Keratinocyte (primary cell): ENCODE results near the gene RPL13A. TPM values are rescaled to one million over a fixed set of nuclear protein-coding genes. Genes with fewer than 3 reads are reported as not detected.
"Not testable (repeated sequence)": the region's sequence is repeated elsewhere in the genome, so short reads cannot be mapped to it uniquely, and the experiment has no call there.

ENCODE experiments used
- DNase-seq: peaks from one replicate; pipeline ENCODE4 v3.0.0-alpha.2; 2011; ENCODE audit warnings: low read depth, missing footprints, low spot score
- FAIRE-seq: peaks from 2 replicates; lab custom pipeline; 2011; peaks lifted over from hg19 to GRCh38; lab: Jason Lieb, UNC
- H2AFZ ChIP-seq: 2 replicates; pipeline ENCODE4 v1.6.0; 2012; ENCODE audit warnings: low read length, control low read depth, inconsistent platforms; ENCODE audit not compliant: control insufficient read depth
- H3K27ac ChIP-seq: 2 replicates; pipeline ENCODE4 v1.5.1; 2011; ENCODE audit warnings: low read length; ENCODE audit not compliant: control insufficient read depth, insufficient read depth
- H3K27me3 ChIP-seq: 3 replicates; pipeline ENCODE4 v1.6.0; 2011; ENCODE audit warnings: low read length; ENCODE audit not compliant: control insufficient read depth, insufficient read depth; ENCODE audit errors: extremely low read depth
- H3K36me3 ChIP-seq, 2 experiments: 2 replicates in 1 of 2; 3 replicates in 1 of 2; pipeline ENCODE4 v1.5.1; 2011; ENCODE audit warnings: low read length in 2 of 2, mild to moderate bottlenecking in 1 of 2; ENCODE audit not compliant: control insufficient read depth in 2 of 2, insufficient read depth in 2 of 2; ENCODE audit errors: extremely low read depth in 1 of 2
- H3K4me1 ChIP-seq: 3 replicates; pipeline ENCODE4 v1.5.1; 2011; ENCODE audit warnings: low read length; ENCODE audit not compliant: control insufficient read depth, insufficient read depth; ENCODE audit errors: extremely low read depth
- H3K4me2 ChIP-seq: 3 replicates; pipeline ENCODE4 v1.6.0; 2011; ENCODE audit warnings: low read depth, low read length; ENCODE audit not compliant: control insufficient read depth, insufficient read depth; ENCODE audit errors: extremely low read depth
- H3K4me3 ChIP-seq, 3 experiments: fragments of 200-600 bp in 1 of 3; sonication (generic) in 1 of 3; 2 replicates in 2 of 3; 3 replicates in 1 of 3; pipeline ENCODE4 v1.5.1; 2011 to 2016; ENCODE audit warnings: low read length in 3 of 3, mild to moderate bottlenecking in 3 of 3, control low read depth in 2 of 3, inconsistent platforms in 1 of 3, low read depth in 1 of 3, mixed read lengths in 1 of 3, mixed run types in 1 of 3, moderate library complexity in 1 of 3; ENCODE audit not compliant: control insufficient read depth in 2 of 3, insufficient read depth in 2 of 3; ENCODE audit errors: extremely low read depth in 1 of 3
- H3K79me2 ChIP-seq: 2 replicates; pipeline ENCODE4 v1.6.0; 2012; ENCODE audit warnings: low read length; ENCODE audit not compliant: control insufficient read depth, insufficient read depth
- H3K9ac ChIP-seq: 3 replicates; pipeline ENCODE4 v1.6.0; 2011; ENCODE audit warnings: low read length; ENCODE audit not compliant: control insufficient read depth, insufficient read depth; ENCODE audit errors: extremely low read depth
- H3K9me1 ChIP-seq: 3 replicates; pipeline ENCODE4 v1.6.0; 2011; ENCODE audit warnings: low read length; ENCODE audit not compliant: control insufficient read depth, insufficient read depth; ENCODE audit errors: extremely low read depth
- H3K9me3 ChIP-seq: 2 replicates; pipeline ENCODE4 v1.5.1; 2012; ENCODE audit warnings: low read depth, low read length; ENCODE audit not compliant: control insufficient read depth
- H4K20me1 ChIP-seq: 3 replicates; pipeline ENCODE4 v1.6.0; 2011; ENCODE audit warnings: low read length; ENCODE audit not compliant: control insufficient read depth, insufficient read depth; ENCODE audit errors: extremely low read depth
- CTCF ChIP-seq, 3 experiments: IDR thresholded peaks in 1 of 3; conservative IDR thresholded peaks in 1 of 3; optimal IDR thresholded peaks in 1 of 3; 2 replicates in 2 of 3; 3 replicates in 1 of 3; pipeline versions ENCODE3 to v1.5.1; 2011; ENCODE audit warnings: low read length in 3 of 3, mild to moderate bottlenecking in 3 of 3, moderate library complexity in 2 of 3, control low read depth in 1 of 3, inconsistent platforms in 1 of 3; ENCODE audit not compliant: insufficient read depth in 2 of 3; ENCODE audit errors: extremely low read depth in 1 of 3
- EZH2 ChIP-seq: IDR thresholded peaks from one replicate; pipeline ENCODE4 v1.6.1; 2012; ENCODE audit warnings: inconsistent platforms, mild to moderate bottlenecking, low read length, moderate library complexity
- dilution Hi-C: fragments of 300-500 bp; cut with MboI; formaldehyde crosslinking; loops from one replicate; pipeline ENCODE4 v1.7.0; 2020; ENCODE audit warnings: low sequenced_read_pairs; ENCODE audit not compliant: extremely low pct_ligation_motif_present
- polyA plus RNA-seq, 5 experiments: library from polyadenylated mRNA; depleted of rRNA in 3 of 5; stranded (reverse) in 3 of 5; stranded (forward) in 1 of 5; unstranded in 1 of 5; fragments of >200 nt; gene quantifications; 1 replicate in 1 of 5; 2 replicates in 3 of 5; 3 replicates in 1 of 5; pipeline versions ENCODE4 v1.2.1 to v1.2.3, GENCODE V29; 2011 to 2012; ENCODE audit warnings: missing spikeins in 2 of 5, low read depth in 1 of 5, low replicate concordance in 1 of 5

The RPL13A gene
- polyA plus RNA-seq, 1 donor (not counting 4 experiments of a cell fraction or from before 2014, with no cell fraction given) = 3,383 TPM

GRCh38 chr19:49443366-49444099 lies 43.9 kb upstream of the RPL13A start:
- peak overlapping the region; percentile 82 for H3K4me2 ChIP-seq
- FAIRE-seq = peak; percentile 49
- H3K4me3 ChIP-seq = peak overlapping the region; percentile 53 to 79 (median 65)
- H3K79me2 ChIP-seq = no peaks in the 10 kb centered on the region
- peaks cover 39% of the 10 kb centered on the region for H3K27me3 ChIP-seq
- TF ChIP-seq CTCF (optimal IDR thresholded peaks at IDR 0.05 in 1 of 3, IDR thresholded peaks at IDR 0.05 in 1 of 3, conservative IDR thresholded peaks at IDR 0.05 in 1 of 3; ENCODE audit: extremely low read depth in 1 of 3, insufficient read depth in 2 of 3, low read length in 3 of 3) (peak; percentile 54 to 98 (median 83)), EZH2 (no peak)
- peak overlapping the region; percentile 79 for H3K9ac ChIP-seq
- peak overlapping the region; percentile 95 for H2AFZ ChIP-seq
- dilution Hi-C loops = no loop called here
- H3K27ac ChIP-seq = peak overlapping the region; percentile 13
- no peaks in the 10 kb centered on the region for H3K9me3 ChIP-seq
- H3K9me1 ChIP-seq = no peaks in the 10 kb centered on the region
- no peaks in the 10 kb centered on the region for H4K20me1 ChIP-seq
- H3K4me1 ChIP-seq = peaks cover 7% of the 10 kb centered on the region
- peak; percentile 73 for DNase-seq
- peaks cover 0 to 9% of the 10 kb centered on the region in 2 experiments for H3K36me3 ChIP-seq

- H3K9me3 ChIP-seq, DNase-seq, dilution Hi-C loops, H3K27ac ChIP-seq, H3K4me1 ChIP-seq, H3K9me1 ChIP-seq, FAIRE-seq, H4K20me1 ChIP-seq, H3K9ac ChIP-seq, H3K79me2 ChIP-seq: not testable (repeated sequence)
- Histone ChIP-seq H3K27me3 (peaks cover 33% of the 10 kb centered on the region), H3K4me2 (peak overlapping the region; percentile 82), H2AFZ (peak overlapping the region; percentile 80), H3K36me3 (peaks cover 3 to 11% of the 10 kb centered on the region in 2 experiments), H3K4me3 (peak overlapping the region in 2 of 3 experiments; percentile 65 to 79)
Observed at GRCh38 chr19:49444100-49444700, 43.2 kb upstream of the RPL13A start.
